ENCODE results near the gene AKAP6.

Gene AKAP6

GRCh38 chr14:32865827-32866376 is 536.8 kb downstream of the AKAP6 start:
- no peak for DNase-seq

DNA sequence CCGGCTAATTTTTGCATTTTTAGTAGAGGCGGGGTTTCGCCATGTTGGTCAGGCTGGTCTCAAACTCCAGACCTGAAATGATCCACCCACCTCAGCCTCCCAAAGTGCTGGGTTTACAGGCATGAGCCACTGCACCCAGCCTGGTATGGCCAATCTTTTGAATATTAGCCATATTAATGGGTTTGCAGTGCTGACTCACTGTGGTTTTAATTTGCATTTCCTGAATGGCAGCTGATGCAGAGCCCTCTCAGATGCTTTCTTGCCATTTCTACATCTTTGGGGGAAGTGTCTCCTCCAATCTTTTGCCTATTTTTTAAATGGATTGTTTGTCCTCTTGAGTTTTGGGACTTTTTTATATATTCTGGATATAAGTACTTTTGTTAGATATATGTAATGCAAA is 554.1 kb downstream of the AKAP6 start:
- DNase-seq: no peak

All from stimulated activated CD4-positive, alpha-beta T cell treated with anti-CD3 and anti-CD28 coated beads, Interleukin-2, amount 100 ng/mL, for 24 hours (primary cell).